ENCODE data around the gene ZNF236.

ZNF236 gene

DNA sequence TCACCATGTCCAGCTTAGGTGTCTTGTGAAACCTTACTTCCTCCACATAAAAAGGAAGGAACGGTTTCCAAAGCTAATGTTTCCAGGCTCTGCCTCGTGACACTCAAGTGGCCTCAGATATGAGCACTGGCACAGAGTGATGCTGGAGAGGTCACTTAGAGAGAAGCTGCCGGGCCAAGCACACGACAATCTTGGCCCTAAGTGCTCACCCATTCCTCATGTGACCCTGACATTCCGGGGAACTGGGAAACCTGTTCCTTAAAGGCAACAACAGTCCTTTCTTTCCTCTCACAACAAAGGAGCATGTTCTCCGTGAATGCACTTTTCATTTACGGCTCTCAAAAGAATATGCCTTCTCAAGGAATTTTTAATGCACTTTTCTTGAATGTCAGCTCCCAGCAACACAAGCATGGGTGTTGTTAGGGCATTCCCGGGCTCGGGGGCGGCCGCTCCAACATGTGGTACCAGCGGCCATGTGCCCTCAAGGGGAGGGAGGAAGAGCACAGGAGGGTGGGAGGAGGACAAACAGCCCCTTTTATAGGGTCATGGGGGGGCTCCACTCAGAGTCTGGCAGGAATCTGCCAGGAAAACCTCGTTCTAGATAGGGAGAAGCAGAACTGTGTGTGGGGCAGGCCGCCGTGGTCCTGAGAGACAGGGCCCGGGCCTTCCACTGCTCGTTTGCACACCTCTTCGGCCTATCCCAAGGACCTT is 191.6 kb downstream of the ZNF236 start:
- TF ChIP-seq YY1 (IDR thresholded peaks at IDR 0.05; ENCODE audit: low read depth): no peak

DNA sequence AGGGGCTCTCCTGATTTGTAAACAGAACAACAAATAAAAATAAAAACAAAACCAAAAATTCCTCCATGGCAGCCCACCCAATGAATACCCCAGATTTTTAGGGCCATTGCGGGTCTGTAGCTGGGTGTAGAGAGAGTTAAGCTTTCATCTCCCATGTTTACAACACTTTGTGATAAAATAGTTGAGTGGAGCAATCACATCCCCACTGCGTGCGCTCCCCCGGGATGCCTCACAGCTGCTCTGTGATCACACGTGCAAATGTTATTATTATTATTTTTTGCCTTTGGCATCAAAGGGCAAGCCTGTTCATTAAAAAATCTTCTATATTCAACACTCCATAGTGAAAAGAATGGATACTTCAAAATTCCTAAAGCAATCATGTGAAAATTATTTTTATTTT is 192.2 kb downstream of the ZNF236 start:
- TF ChIP-seq CREB1 (IDR thresholded peaks at IDR 0.05; ENCODE audit: low read depth) (no peak), TEAD4 (IDR thresholded peaks at IDR 0.05) (no peak), CEBPB (IDR thresholded peaks at IDR 0.05) (no peak)

DNA sequence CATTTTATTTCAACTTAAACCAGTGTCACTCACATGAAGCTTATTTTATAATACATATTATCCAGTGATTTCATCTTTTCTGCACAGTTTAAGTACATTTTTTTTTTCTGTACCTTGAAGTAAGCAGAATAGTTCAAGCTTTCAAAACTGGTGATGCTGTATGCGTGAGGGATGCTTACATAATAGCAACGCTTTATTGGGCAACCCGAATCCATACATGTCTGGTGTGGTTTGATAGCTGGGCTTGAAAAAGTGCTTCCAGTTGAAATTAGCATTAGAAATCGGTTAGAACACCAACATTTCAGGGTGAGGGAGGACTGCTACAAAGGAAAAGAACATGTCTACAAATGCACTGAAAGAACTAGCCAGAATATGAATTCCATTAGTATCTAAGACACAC is 192.8 kb downstream of the ZNF236 start:
- no peak for TF ChIP-seq NFIC (IDR thresholded peaks at IDR 0.05)
- TF ChIP-seq TAF1 (IDR thresholded peaks at IDR 0.05; ENCODE audit: low read depth): no peak
- TF ChIP-seq, protein P1, sequence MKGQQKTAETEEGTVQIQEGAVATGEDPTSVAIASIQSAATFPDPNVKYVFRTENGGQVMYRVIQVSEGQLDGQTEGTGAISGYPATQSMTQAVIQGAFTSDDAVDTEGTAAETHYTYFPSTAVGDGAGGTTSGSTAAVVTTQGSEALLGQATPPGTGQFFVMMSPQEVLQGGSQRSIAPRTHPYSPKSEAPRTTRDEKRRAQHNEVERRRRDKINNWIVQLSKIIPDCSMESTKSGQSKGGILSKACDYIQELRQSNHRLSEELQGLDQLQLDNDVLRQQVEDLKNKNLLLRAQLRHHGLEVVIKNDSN (IDR thresholded peaks at IDR 0.05): no peak
- no peak for TF ChIP-seq RAD21 (IDR thresholded peaks at IDR 0.05; ENCODE audit: low read depth)
- TF ChIP-seq CEBPB (IDR thresholded peaks at IDR 0.05): no peak
- no peak for TF ChIP-seq TEAD4 (IDR thresholded peaks at IDR 0.05)
- no peak for TF ChIP-seq CREB1 (IDR thresholded peaks at IDR 0.05; ENCODE audit: low read depth)
- TF ChIP-seq REST (IDR thresholded peaks at IDR 0.05; ENCODE audit: low read depth): no peak

DNA sequence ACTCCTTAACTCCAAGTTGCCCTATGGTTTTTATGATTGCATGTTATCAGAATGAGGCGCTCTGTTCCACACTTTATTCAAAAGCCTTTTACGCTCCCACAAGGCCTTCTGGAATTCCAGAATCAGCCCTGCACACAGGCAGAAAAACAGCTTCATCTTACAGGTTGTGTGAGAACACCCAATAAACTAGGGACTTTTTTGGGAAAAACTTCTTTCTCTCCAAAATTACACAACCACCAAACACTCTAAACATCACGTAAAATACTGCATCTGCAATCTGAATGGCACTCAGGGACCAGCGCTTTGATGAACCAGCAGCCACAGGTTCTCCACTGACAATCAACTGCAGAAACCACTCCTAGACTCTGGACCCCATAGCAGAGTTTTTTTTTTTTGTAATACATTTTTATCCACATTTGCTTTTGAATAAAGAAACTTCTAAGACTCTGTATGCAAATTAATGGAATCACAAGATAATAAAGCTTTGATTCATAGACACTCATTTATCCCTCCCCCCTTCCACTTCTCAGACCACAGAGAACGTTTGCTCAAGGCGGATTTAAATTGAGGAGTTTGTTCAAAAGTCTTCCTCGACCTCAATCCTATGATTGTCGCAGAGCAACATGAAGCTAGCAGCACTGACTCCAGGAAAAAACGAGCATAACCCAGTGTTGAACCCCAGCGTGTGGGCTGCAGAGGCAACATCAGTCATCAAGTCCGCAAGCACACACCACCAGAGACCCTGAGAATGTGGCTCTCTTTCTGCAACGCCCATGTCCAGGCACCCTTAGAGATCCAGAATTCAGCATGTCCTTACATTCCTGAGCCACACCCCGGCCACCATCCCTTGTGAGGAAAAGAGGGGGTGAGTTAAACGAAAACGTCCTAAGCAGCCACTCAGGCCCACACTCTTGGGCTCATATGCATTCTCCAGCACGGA is 193.7 kb downstream of the ZNF236 start:
- TF ChIP-seq TAF1 (IDR thresholded peaks at IDR 0.05; ENCODE audit: low read depth) (no peak), REST (IDR thresholded peaks at IDR 0.05; ENCODE audit: low read depth) (no peak), ZBTB7A (IDR thresholded peaks at IDR 0.05; ENCODE audit: low read depth) (no peak), RAD21 (IDR thresholded peaks at IDR 0.05; ENCODE audit: low read depth) (no peak), CREB1 (IDR thresholded peaks at IDR 0.05; ENCODE audit: low read depth) (no peak), TCF12 (IDR thresholded peaks at IDR 0.05; ENCODE audit: low read depth) (no peak), MAX (IDR thresholded peaks at IDR 0.05) (no peak), EP300 (IDR thresholded peaks at IDR 0.05; ENCODE audit: borderline replicate concordance) (no peak), YY1 (IDR thresholded peaks at IDR 0.05; ENCODE audit: low read depth) (no peak), EGR1 (IDR thresholded peaks at IDR 0.05) (no peak), FOXM1 (IDR thresholded peaks at IDR 0.05; ENCODE audit: borderline replicate concordance, low read depth) (no peak), CEBPB (IDR thresholded peaks at IDR 0.05) (no peak)
- TF ChIP-seq, protein P1 (IDR thresholded peaks at IDR 0.05): no peak

DNA sequence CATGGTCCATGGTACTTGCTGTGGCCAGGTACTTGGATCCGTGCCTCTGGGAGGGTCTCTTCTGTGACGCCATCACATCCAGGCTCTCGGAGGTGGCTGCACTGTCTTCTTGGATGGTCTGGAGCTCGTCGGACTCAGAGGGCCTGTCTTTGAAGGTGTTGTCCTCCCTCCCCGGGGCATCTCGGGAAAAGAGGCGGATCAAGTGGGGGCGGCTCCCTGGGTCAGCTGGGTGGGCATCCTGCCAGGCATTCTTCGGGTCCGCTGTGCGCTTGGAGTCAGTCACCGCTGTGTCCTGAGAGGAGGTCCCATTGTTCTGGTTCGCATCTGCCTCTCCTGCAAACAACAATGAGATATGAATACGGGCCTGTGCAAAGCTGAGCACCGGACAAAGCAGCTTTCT is 194.6 kb downstream of the ZNF236 start:
- TF ChIP-seq EP300 (IDR thresholded peaks at IDR 0.05; ENCODE audit: borderline replicate concordance): no peak
- TF ChIP-seq NFIC (IDR thresholded peaks at IDR 0.05): peak; percentile 47; the same call in 1 of the 2 replicates
- TF ChIP-seq, protein P1 (IDR thresholded peaks at IDR 0.05): 0 out of 2 replicates have a peak, but pooled peaks have one; percentile 11

GRCh38 chr18:77017355-77017754 is 195.0 kb downstream of the ZNF236 start:
- no peak for TF ChIP-seq TAF1 (IDR thresholded peaks at IDR 0.05; ENCODE audit: low read depth)
- TF ChIP-seq NFIC (IDR thresholded peaks at IDR 0.05): no peak
- TF ChIP-seq ZBTB7A (IDR thresholded peaks at IDR 0.05; ENCODE audit: low read depth): no peak
- no peak for TF ChIP-seq TEAD4 (IDR thresholded peaks at IDR 0.05)
- TF ChIP-seq, protein P1 (IDR thresholded peaks at IDR 0.05): no peak
- TF ChIP-seq EGR1 (IDR thresholded peaks at IDR 0.05): no peak
- no peak for TF ChIP-seq REST (IDR thresholded peaks at IDR 0.05; ENCODE audit: low read depth)
- no peak for TF ChIP-seq TCF12 (IDR thresholded peaks at IDR 0.05; ENCODE audit: low read depth)

All from Ishikawa (cell line).